HepG2 (cell line): Measurements from ENCODE around the gene RNU5B-1. TPM values are rescaled to one million over a fixed set of nuclear protein-coding genes. Genes with fewer than 3 reads are reported as not detected.
A peak's percentile ranks its signal among the peaks of the same experiment; 100 is the strongest.

Experiments
- ATAC-seq: fragments of 200-7000 bp; cut with Tn5 transposase; 3 replicates; pipeline ENCODE4 v1.9.1; 2020; ENCODE audit warnings: mild to moderate bottlenecking, moderate library complexity
- BruUV-seq: library from RNA; stranded (reverse); fragments of 400-500 nt; replicated peaks from 2 replicates; lab custom pipeline; 2021; lab: Mats Ljungman, UMichigan
- CTCF ChIA-PET: fragments of 300-600 bp; formaldehyde crosslinking; extraction: SDS; loops from one replicate; lab custom pipeline; 2021; ENCODE audit warnings: low total read pairs, inconsistent platforms, low intra/inter-chr PET ratio; lab: Yijun Ruan, JAX
- POLR2A ChIA-PET: fragments of 350-600 bp; sonication (Branson Sonifier 250); formaldehyde crosslinking; loops from one replicate; lab custom pipeline; 2020; ENCODE audit warnings: antibody characterized with exemption, inconsistent platforms; lab: Yijun Ruan, JAX
- DNase-seq: peaks from one replicate; pipeline ENCODE4 v3.0.0-alpha.2; 2015; ENCODE audit warnings: low spot score
- FAIRE-seq: peaks from 3 replicates; lab custom pipeline; 2011; peaks lifted over from hg19 to GRCh38; lab: Jason Lieb, UNC
- H2AFZ ChIP-seq: one replicate; pipeline ENCODE4 v1.6.1; 2011; ENCODE audit warnings: low read length, inconsistent platforms
- H3K27ac ChIP-seq: fragments of 300-600 bp; 3 replicates; pipeline ENCODE4 v1.8.0; 2011; ENCODE audit warnings: mixed run types, mild to moderate bottlenecking, mixed read lengths, low read length, inconsistent platforms; ENCODE audit not compliant: insufficient read depth; ENCODE audit errors: extremely low read length
- H3K27me3 ChIP-seq, 2 experiments: fragments of 200-600 bp in 1 of 2; 2 replicates in 1 of 2; 3 replicates in 1 of 2; pipeline versions ENCODE4 v1.6.0 to v1.8.0; 2011; ENCODE audit warnings: low read length in 2 of 2, mild to moderate bottlenecking in 2 of 2, moderate library complexity in 2 of 2, inconsistent platforms in 1 of 2; ENCODE audit not compliant: insufficient read depth in 2 of 2, control insufficient read depth in 1 of 2
- H3K36me3 ChIP-seq, 2 experiments: fragments of 200-600 bp in 1 of 2; replicated peaks in 1 of 2; 2 replicates in 1 of 2; 3 replicates in 1 of 2; pipeline versions ENCODE4 v1.5.1 to v1.8.0; 2011; ENCODE audit warnings: low read length in 2 of 2, inconsistent platforms in 1 of 2; ENCODE audit not compliant: insufficient read depth in 2 of 2, control insufficient read depth in 1 of 2
- H3K4me1 ChIP-seq: 2 replicates; pipeline ENCODE4 v1.5.1; 2012; ENCODE audit warnings: low read length, inconsistent platforms; ENCODE audit not compliant: insufficient read depth
- H3K4me2 ChIP-seq: 2 replicates; pipeline ENCODE4 v1.6.0; 2011; ENCODE audit warnings: low read depth, low read length, inconsistent platforms
- H3K4me3 ChIP-seq, 3 experiments: fragments of 200-600 bp in 1 of 3; sonication (generic), shearing (Covaris generic) in 1 of 3; replicated peaks in 1 of 3; 2 replicates each; pipeline ENCODE4 v1.5.1; 2011 to 2016; ENCODE audit warnings: low read length in 3 of 3, inconsistent platforms in 2 of 3, low read depth in 2 of 3, mild to moderate bottlenecking in 2 of 3, control low read depth in 1 of 3, mixed read lengths in 1 of 3; ENCODE audit not compliant: insufficient read depth in 1 of 3
- H3K79me2 ChIP-seq: one replicate; pipeline ENCODE4 v1.6.1; 2011; ENCODE audit warnings: low read length, inconsistent platforms; ENCODE audit not compliant: insufficient read depth
- H3K9ac ChIP-seq: 2 replicates; pipeline ENCODE4 v1.6.0; 2011; ENCODE audit warnings: mild to moderate bottlenecking, low read depth, low read length, inconsistent platforms; ENCODE audit not compliant: insufficient read depth
- H3K9me3 ChIP-seq: 2 replicates; pipeline ENCODE4 v1.5.1; 2012; ENCODE audit warnings: mild to moderate bottlenecking, low read length
- H4K20me1 ChIP-seq: 2 replicates; pipeline ENCODE4 v1.6.0; 2011; ENCODE audit warnings: inconsistent platforms, mild to moderate bottlenecking, low read length, moderate library complexity; ENCODE audit not compliant: insufficient read depth
- CREB3 ChIP-seq: sonication (generic); formaldehyde crosslinking; IDR thresholded peaks from 2 replicates; pipeline ENCODE4 v1.5.0; 2020; ENCODE audit warnings: missing genetic modification reagents
- E2F2 ChIP-seq: sonication (generic); formaldehyde crosslinking; IDR thresholded peaks from 2 replicates; pipeline ENCODE4 v1.4.0; 2020; ENCODE audit warnings: missing genetic modification reagents, borderline replicate concordance
- GMEB2 ChIP-seq: IDR thresholded peaks from 2 replicates; pipeline ENCODE4 v1.6.1; 2016; ENCODE audit warnings: missing biosample characterization, missing genetic modification reagents, low read depth
- RBM22 ChIP-seq: fragments of 200-400 bp; formaldehyde crosslinking; optimal IDR thresholded peaks from 2 replicates; pipeline ENCODE3; 2017; ENCODE audit warnings: mild to moderate bottlenecking, low read length, moderate library complexity
- SATB2 ChIP-seq: sonication (generic); formaldehyde crosslinking; IDR thresholded peaks from 2 replicates; pipeline ENCODE4 v1.5.0; 2020; ENCODE audit warnings: missing genetic modification reagents
- SP2 ChIP-seq: sonication (generic); formaldehyde crosslinking; IDR thresholded peaks from 2 replicates; pipeline ENCODE4 v1.5.1; 2020; ENCODE audit warnings: mild to moderate bottlenecking, missing genetic modification reagents
- ZBTB4 ChIP-seq: sonication (generic); formaldehyde crosslinking; IDR thresholded peaks from 2 replicates; pipeline ENCODE4 v1.4.0; 2020; ENCODE audit warnings: missing genetic modification reagents, mild to moderate bottlenecking, borderline replicate concordance
- ZFP91 ChIP-seq: sonication (generic); formaldehyde crosslinking; IDR thresholded peaks from 2 replicates; pipeline ENCODE4 v1.9.0; 2022; ENCODE audit warnings: missing genetic modification reagents, mild to moderate bottlenecking, borderline replicate concordance
- ZNF276 ChIP-seq: sonication (generic); formaldehyde crosslinking; IDR thresholded peaks from 2 replicates; pipeline ENCODE4 v1.4.0; 2020; ENCODE audit warnings: mild to moderate bottlenecking, low read depth, missing genetic modification reagents
- ZNF501 ChIP-seq: sonication (generic); formaldehyde crosslinking; IDR thresholded peaks from 2 replicates; pipeline ENCODE4 v1.5.1; 2020; ENCODE audit warnings: mild to moderate bottlenecking, moderate library complexity, missing genetic modification reagents
- WGBS: methylation state at CpG from one replicate; pipeline ENCODE4 v1.1.6; 2017; ENCODE audit warnings: low lambda C conversion rate; 5-methylcytosine and 5-hydroxymethylcytosine counted together
- in situ Hi-C: cut with HindIII; loops from 2 replicates; pipeline ENCODE4 v1.10.0; 2017; ENCODE audit warnings: low pct_unique_long_range_greater_than_20kb; ENCODE audit not compliant: extremely low pct_ligation_motif_present
- intact Hi-C: fragments of 100-400 bp; cut with micrococcal nuclease; formaldehyde crosslinking; loops from one replicate; pipeline ENCODE4 v1.10.0; 2022; ENCODE audit not compliant: unreplicated experiment
- polyA plus RNA-seq, 8 experiments: library from polyadenylated mRNA; depleted of rRNA in 3 of 8; stranded (reverse) in 7 of 8; unstranded in 1 of 8; fragments of >200 nt; fragmentation: Illumina TruSeq in 4 of 8; extraction: Trizol in 4 of 8; gene quantifications; 2 replicates each; pipeline versions ENCODE4 v1.2.1 to v1.2.3, GENCODE V29; 2011 to 2016; ENCODE audit warnings: low read depth in 4 of 8, missing spikeins in 1 of 8, mixed read lengths in 1 of 8; ENCODE audit not compliant: insufficient read depth in 1 of 8
- total RNA-seq, 5 experiments: library from RNA; depleted of rRNA; stranded (reverse); fragments of >200 nt; fragmentation: Illumina TruSeq; extraction: Trizol; gene quantifications; 2 replicates each; pipeline ENCODE4 v1.2.3, GENCODE V29; 2016; ENCODE audit warnings: low read depth in 1 of 5

Gene RNU5B-1
- total and polyA plus RNA-seq, 2 of the 13 experiments (the other 11 are each of a cell fraction or from before 2014, with no cell fraction given) = 1,646 TPM; not detected in 1

GRCh38 chr15:65323071-65323511, 18.6 kb downstream of the RNU5B-1 start (continued):
- TF ChIP-seq ZBTB4 (CRISPR knock-in tag) = no peak
- no peak for TF ChIP-seq RBM22

GRCh38 chr15:65326117-65326526, 21.6 kb downstream of the RNU5B-1 start:
- no peaks in the 10 kb centered on the region for H3K9me3 ChIP-seq
- WGBS = 49% methylated on average over 7 of the region's 12 CpGs
- DNase-seq (no peak), FAIRE-seq (no peak), ATAC-seq (peak; percentile 46)
- peaks cover 12 to 25% of the 10 kb centered on the region in 2 experiments; a peak in 4 of 5 replicates for H3K36me3 ChIP-seq
- H3K79me2 ChIP-seq = no peaks in the 10 kb centered on the region
- no TSS peak for BruUV-seq
- ChIA-PET POLR2A (interaction anchor here (0.8 to 1.9 kb wide), 3 partner anchors 21 to 51 kb away, joined by 3 to 8 read pairs (median 4); partner anchors contain the start of genes IGDCC3 and RNU5B-1), CTCF (no interaction called here)
- in situ Hi-C loops (no loop called here), intact Hi-C loops (no loop called here)
- 0 out of 6 replicates have a peak overlapping the region, but pooled peaks of 1 of the 3 experiments have one; percentile 10 for H3K4me3 ChIP-seq
- H3K4me2 ChIP-seq = peak overlapping the region; percentile 24; the same call in 1 of the 2 replicates
- no peak overlapping the region for H3K27ac ChIP-seq
- no peak overlapping the region for H2AFZ ChIP-seq
- H3K9ac ChIP-seq = no peak overlapping the region
- H3K4me1 ChIP-seq = peaks cover 24% of the 10 kb centered on the region
- H3K27me3 ChIP-seq = no peaks in the 10 kb centered on the region; a peak in 1 of 5 replicates
- H4K20me1 ChIP-seq = no peaks in the 10 kb centered on the region
- no peak for TF ChIP-seq ZFP91 (CRISPR knock-in tag)
- TF ChIP-seq ZNF501 (CRISPR knock-in tag) = peak; percentile 22; the same call in 1 of the 2 replicates
- no peak for TF ChIP-seq ZNF276 (CRISPR knock-in tag)
- TF ChIP-seq CREB3 (CRISPR knock-in tag) = no peak
- TF ChIP-seq E2F2 = no peak
- no peak for TF ChIP-seq SP2
- no peak for TF ChIP-seq GMEB2 (CRISPR knock-in tag)
- TF ChIP-seq SATB2 = no peak
